Lower leg skin (tissue), 4 donors: ENCODE data around the gene P2RX2. TPM values are rescaled to one million over a fixed set of nuclear protein-coding genes. Genes with fewer than 3 reads are reported as not detected.

Experiments
- DNase-seq, 2 donors: peaks; one replicate each; pipeline ENCODE4 v3.0.0-alpha.2; 2019; ENCODE audit warnings: low spot score in 2 of 2
- H3K4me3 ChIP-seq: fragments of 200-600 bp; sonication (generic); 2 replicates; pipeline ENCODE4 v1.5.1; 2017; ENCODE audit warnings: mild to moderate bottlenecking, low read depth; ENCODE audit not compliant: poor library complexity, severe bottlenecking
- POLR2A ChIP-seq, 2 donors: fragments of 450-650 bp; IDR thresholded peaks; one replicate each; pipeline ENCODE4 v1.6.1; 2016 to 2017; ENCODE audit warnings: antibody characterized with exemption in 2 of 2, mild to moderate bottlenecking in 1 of 2, moderate library complexity in 1 of 2
- WGBS, 2 donors: methylation state at CpG; one replicate each; pipeline ENCODE4 v1.1.5; 2018; 5-methylcytosine and 5-hydroxymethylcytosine counted together
- intact Hi-C: fragments of 100-400 bp; cut with DNase I; formaldehyde crosslinking; loops from one replicate; pipeline ENCODE4 v1.15.0; 2023; ENCODE audit warnings: low total_unique reads
- microRNA-seq, 2 donors: library from miRNA; unstranded; fragments of <30 nt; microRNA quantifications; one replicate each; pipeline ENCODE4, GENCODE V29; 2016; ENCODE audit warnings: borderline replicate concordance in 2 of 2, borderline number of aligned reads in 1 of 2
- total RNA-seq, 4 donors: library from RNA; depleted of rRNA; stranded (reverse); fragments of >200 nt; gene quantifications; one replicate each; pipeline ENCODE4 v1.1.0, GENCODE V29; 2016

The P2RX2 gene
- total RNA-seq, 4 donors from 2014 or later: not detected

GRCh38 chr12:132669166-132669879, 50.7 kb downstream of the P2RX2 start:
- intact Hi-C loops: no loop called here
- DNase-seq: no peak
- no peak for TF ChIP-seq POLR2A (IDR thresholded peaks at IDR 0.05)
- no peak overlapping the region for H3K4me3 ChIP-seq
- 90 to 91% methylated on average over 17 of the region's 17 CpGs for WGBS, 2 donors

Small RNAs within 50 kb of the gene (microRNA-seq; reads per million reads assigned to microRNA genes)
- 0.57 to 2.0 reads per million in 2 donors for gene MIR6763

Other genes starting within 250 kb of the P2RX2 start
- gene FBRSL1, start 128.6 kb upstream of the P2RX2 start, total RNA-seq: 100 to 1,000 TPM in 1 of 4 donors, 10 to 100 TPM in 3; 15.5 to 250 (median 19.6) TPM
- gene LRCOL1, start 8.2 kb upstream of the P2RX2 start, total RNA-seq: not detected
- gene POLE, start 68.6 kb downstream of the P2RX2 start, total RNA-seq: 10 to 100 TPM; 25.8 to 66.0 (median 36.9) TPM
- 10 to 100 TPM; 13.7 to 33.4 (median 19.1) TPM for gene PXMP2, start 68.8 kb downstream of the P2RX2 start, total RNA-seq
- 10 to 100 TPM; 28.1 to 54.6 (median 32.8) TPM for gene PGAM5, start 92.1 kb downstream of the P2RX2 start, total RNA-seq
- 10 to 100 TPM; 57.9 to 94.5 (median 60.5) TPM for gene ANKLE2, start 143.1 kb downstream of the P2RX2 start, total RNA-seq
- 10 to 100 TPM; 44.5 to 81.0 (median 74.7) TPM for gene GOLGA3, start 210.1 kb downstream of the P2RX2 start, total RNA-seq